Measurements from ENCODE around the gene KCNT1.

Gene KCNT1

GRCh38 chr9:135768516-135769218 lies 66.7 kb downstream of the KCNT1 start:
- no peak for TF ChIP-seq CTCF (conservative IDR thresholded peaks at IDR 0.05; ENCODE audit: low read depth, low read length)
- no peak for DNase-seq (ENCODE audit: low read depth)
- no peak overlapping the region for H3K4me3 ChIP-seq (ENCODE audit: low read depth, low read length)

- no peak overlapping the region for H3K4me3 ChIP-seq (ENCODE audit: low read depth, low read length)
- TF ChIP-seq CTCF (conservative IDR thresholded peaks at IDR 0.05; ENCODE audit: low read depth, low read length) = no peak
- DNase-seq (ENCODE audit: low read depth) = no peak
Measured at GRCh38 chr9:135769489-135770202, 67.7 kb downstream of the KCNT1 start.

- no peak for DNase-seq (ENCODE audit: low read depth)
- TF ChIP-seq CTCF (conservative IDR thresholded peaks at IDR 0.05; ENCODE audit: low read depth, low read length) = no peak
- H3K4me3 ChIP-seq (ENCODE audit: low read depth, low read length) = no peak overlapping the region
Measured at GRCh38 chr9:135770203-135770535, 68.2 kb downstream of the KCNT1 start.

GRCh38 chr9:135770771-135771170 lies 68.8 kb downstream of the KCNT1 start:
- no peak overlapping the region for H3K4me3 ChIP-seq (ENCODE audit: low read depth, low read length)
- TF ChIP-seq CTCF (conservative IDR thresholded peaks at IDR 0.05; ENCODE audit: low read depth, low read length) = no peak
- DNase-seq (ENCODE audit: low read depth) = no peak

GRCh38 chr9:135771401-135772051 lies 69.5 kb downstream of the KCNT1 start:
- no peak overlapping the region for H3K4me3 ChIP-seq (ENCODE audit: low read depth, low read length)
- no peak for DNase-seq (ENCODE audit: low read depth)
- TF ChIP-seq CTCF (conservative IDR thresholded peaks at IDR 0.05; ENCODE audit: low read depth, low read length) = no peak

GRCh38 chr9:135772056-135772646 lies 70.2 kb downstream of the KCNT1 start:
- DNase-seq (ENCODE audit: low read depth) = no peak
- TF ChIP-seq CTCF (conservative IDR thresholded peaks at IDR 0.05; ENCODE audit: low read depth, low read length) = no peak
- no peak overlapping the region for H3K4me3 ChIP-seq (ENCODE audit: low read depth, low read length)

All from choroid plexus epithelial cell (primary cell).